Adipocyte (in vitro differentiated cells): ENCODE measurements around the gene KIF3B.
"Not testable (repeated sequence)": the region's sequence is repeated elsewhere in the genome, so short reads cannot be mapped to it uniquely, and the experiment has no call there.

ENCODE experiments used
- DNase-seq: peaks from one replicate; pipeline ENCODE4 v3.0.0-alpha.2; 2015; ENCODE audit warnings: low read depth
- H3K27me3 ChIP-seq: replicated peaks from 2 replicates; pipeline ENCODE4 v1.7.0; 2013; ENCODE audit warnings: mild to moderate bottlenecking, low read length, moderate library complexity; ENCODE audit not compliant: control insufficient read depth, insufficient read depth
- H3K36me3 ChIP-seq: 2 replicates; pipeline ENCODE4 v1.7.0; 2013; ENCODE audit warnings: low read length, mild to moderate bottlenecking, moderate library complexity; ENCODE audit not compliant: control insufficient read depth, insufficient read depth, severe bottlenecking
- H3K4me1 ChIP-seq: 2 replicates; pipeline ENCODE4 v1.7.0; 2013; ENCODE audit warnings: mild to moderate bottlenecking, low read length, moderate library complexity; ENCODE audit not compliant: control insufficient read depth, insufficient read depth
- H3K4me3 ChIP-seq: 2 replicates; pipeline ENCODE4 v1.7.0; 2013; ENCODE audit warnings: mild to moderate bottlenecking, low read length, moderate library complexity
- H3K9ac ChIP-seq: 2 replicates; pipeline ENCODE4 v1.7.0; 2013; ENCODE audit warnings: mild to moderate bottlenecking, low read length, moderate library complexity
- H3K9me3 ChIP-seq: 2 replicates; pipeline ENCODE4 v1.7.0; 2013; ENCODE audit warnings: mild to moderate bottlenecking, low read length, moderate library complexity; ENCODE audit not compliant: control insufficient read depth

Gene KIF3B

DNA sequence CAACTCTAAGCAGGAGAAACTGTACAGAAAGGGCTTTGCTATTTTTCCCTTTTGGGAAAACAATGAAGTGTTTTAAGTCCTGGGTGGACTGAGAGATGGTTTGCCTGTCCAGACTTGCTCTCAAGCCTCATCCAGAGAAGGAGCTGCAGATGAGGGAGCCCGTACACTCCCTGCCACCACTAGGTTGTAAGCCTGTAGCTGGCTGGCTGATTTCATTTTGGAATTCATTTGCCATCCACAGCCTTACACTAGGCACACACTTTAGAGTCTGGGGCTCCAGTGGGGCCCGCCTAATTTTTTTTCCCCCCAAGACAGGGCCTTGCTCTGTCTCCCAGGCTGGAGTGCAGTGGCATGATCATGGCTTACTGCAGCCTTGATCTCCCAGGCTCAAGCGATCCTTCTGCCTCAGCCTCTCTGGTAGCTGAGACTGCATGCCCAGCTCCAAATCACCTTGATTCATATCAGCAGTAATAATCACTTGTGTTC lies 41.4 kb upstream of the KIF3B start:
- Histone ChIP-seq H3K27me3 (no peaks in the 10 kb centered on the region), H3K9ac (no peak overlapping the region), H3K36me3 (peaks cover 52% of the 10 kb centered on the region), H3K4me1 (no peaks in the 10 kb centered on the region), H3K9me3 (no peaks in the 10 kb centered on the region), H3K4me3 (no peak overlapping the region)
- DNase-seq = no peak

DNA sequence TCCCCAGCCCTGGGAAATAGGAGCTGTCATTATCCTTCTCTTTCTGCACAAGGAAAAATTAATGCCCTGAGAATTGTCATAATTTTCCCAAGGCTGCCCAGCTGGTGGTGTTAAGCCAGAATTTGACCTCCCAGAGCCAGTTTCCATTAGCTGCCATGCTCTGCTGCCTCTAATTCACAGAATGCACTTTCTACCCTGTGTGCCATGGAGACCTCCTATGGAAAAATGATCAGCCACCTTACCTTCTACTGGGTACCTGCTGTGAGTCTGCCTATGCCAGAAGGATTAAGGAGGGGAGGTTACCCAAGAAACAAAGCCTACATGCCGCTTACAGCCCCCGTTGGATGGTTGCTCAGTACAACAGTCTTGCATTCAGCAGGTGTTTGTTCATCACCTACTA lies 40.6 kb upstream of the KIF3B start:
- peaks cover 44% of the 10 kb centered on the region for H3K36me3 ChIP-seq
- no peak overlapping the region for H3K4me3 ChIP-seq
- H3K9me3 ChIP-seq = no peaks in the 10 kb centered on the region
- no peak overlapping the region for H3K9ac ChIP-seq
- no peaks in the 10 kb centered on the region for H3K4me1 ChIP-seq
- no peaks in the 10 kb centered on the region for H3K27me3 ChIP-seq
- DNase-seq = no peak

DNA sequence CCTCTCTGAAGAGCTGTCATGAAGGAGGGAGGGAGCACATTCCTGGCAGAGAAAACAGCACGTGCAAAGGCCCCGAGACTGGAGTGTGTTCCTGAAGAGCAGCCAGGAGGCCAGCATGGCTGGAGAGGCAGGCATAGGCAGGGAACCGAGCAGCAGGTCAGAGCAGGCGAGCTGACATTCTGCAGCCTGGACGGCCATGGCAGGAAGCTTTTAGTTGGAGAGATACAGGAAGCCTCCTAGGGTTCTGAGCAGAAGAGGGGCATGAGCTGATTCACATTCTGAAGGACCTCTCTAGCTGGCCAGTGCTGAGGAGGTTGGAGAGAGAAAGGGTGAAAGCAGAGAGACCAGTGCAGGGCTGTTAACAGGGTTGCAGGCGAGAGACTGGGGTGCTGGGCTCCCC lies 40.0 kb upstream of the KIF3B start:
- H3K9me3 ChIP-seq = no peaks in the 10 kb centered on the region
- H3K27me3 ChIP-seq = no peaks in the 10 kb centered on the region
- no peak overlapping the region for H3K4me3 ChIP-seq
- DNase-seq = no peak
- H3K4me1 ChIP-seq = no peaks in the 10 kb centered on the region
- peaks cover 38% of the 10 kb centered on the region for H3K36me3 ChIP-seq
- no peak overlapping the region for H3K9ac ChIP-seq

DNA sequence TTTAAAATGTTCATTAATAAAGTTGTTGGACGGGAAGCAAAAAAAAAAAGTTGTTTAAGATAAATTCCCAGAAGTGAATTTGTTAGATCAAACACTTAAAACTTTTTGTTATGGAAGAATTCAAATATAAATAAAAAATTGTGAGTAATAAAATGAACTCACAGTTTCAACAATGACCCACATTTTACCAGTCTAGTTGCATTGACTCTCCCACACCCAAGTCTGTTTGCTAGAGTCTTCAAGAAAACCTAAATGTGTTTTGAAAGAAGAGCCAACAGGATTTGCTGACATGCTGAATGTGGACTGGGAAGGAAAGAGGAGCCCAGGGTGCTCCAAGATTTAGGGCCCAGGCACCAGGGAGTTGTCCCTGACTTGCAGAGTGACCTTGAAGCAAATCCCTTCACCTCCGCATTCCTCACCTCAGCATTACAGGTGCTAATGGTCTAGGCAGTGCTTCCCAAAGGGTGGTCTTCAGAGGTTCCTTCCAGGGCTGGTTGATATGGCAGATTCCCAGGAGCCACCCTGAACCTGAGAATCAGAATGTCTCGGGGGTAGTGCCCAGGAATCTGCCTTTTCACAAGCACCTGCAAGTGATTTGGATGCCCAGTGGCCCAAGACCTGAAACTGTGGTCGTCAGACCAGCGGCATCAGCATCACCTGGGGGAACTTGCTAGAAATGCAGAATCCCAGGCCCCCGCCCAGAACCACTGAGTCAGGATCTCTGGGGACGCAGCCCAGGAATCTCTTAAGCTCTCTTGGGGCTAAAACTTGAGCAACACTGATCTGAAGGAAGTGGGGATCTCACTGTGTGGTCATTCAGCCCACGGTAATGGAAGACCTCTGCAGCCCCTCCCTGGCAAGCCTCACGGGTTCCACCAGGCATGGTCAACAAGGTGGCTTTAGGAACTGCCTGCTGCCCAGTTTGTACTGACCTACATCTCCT lies 38.7 kb upstream of the KIF3B start:
- Histone ChIP-seq H3K4me3 (no peak overlapping the region), H3K36me3 (peaks cover 27% of the 10 kb centered on the region), H3K9me3 (no peaks in the 10 kb centered on the region), H3K27me3 (no peaks in the 10 kb centered on the region), H3K9ac (no peak overlapping the region), H3K4me1 (peaks cover 2% of the 10 kb centered on the region)
- no peak for DNase-seq

DNA sequence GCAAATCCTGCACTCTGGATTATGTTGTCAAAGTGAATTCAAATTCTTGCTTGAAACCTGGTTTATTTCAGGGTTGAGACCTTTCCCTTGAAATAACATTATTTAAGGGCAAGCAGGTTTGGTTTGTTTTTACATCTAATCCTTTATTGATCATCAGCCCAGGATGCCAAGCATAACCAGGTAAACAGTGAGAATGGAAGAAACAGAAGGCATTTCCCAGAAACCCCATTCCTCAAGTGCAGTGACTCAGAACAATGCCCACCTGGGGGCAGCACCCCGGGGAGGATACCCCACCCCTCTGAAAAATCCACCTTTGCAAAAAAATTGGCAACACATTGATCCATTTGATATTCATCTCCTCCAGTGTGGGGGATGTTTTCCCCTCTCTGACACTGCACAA lies 37.2 kb upstream of the KIF3B start:
- H3K36me3 ChIP-seq = peaks cover 14% of the 10 kb centered on the region
- peaks cover 13% of the 10 kb centered on the region for H3K4me1 ChIP-seq
- no peaks in the 10 kb centered on the region for H3K9me3 ChIP-seq
- no peak overlapping the region for H3K4me3 ChIP-seq
- no peaks in the 10 kb centered on the region for H3K27me3 ChIP-seq
- no peak overlapping the region for H3K9ac ChIP-seq
- no peak for DNase-seq

DNA sequence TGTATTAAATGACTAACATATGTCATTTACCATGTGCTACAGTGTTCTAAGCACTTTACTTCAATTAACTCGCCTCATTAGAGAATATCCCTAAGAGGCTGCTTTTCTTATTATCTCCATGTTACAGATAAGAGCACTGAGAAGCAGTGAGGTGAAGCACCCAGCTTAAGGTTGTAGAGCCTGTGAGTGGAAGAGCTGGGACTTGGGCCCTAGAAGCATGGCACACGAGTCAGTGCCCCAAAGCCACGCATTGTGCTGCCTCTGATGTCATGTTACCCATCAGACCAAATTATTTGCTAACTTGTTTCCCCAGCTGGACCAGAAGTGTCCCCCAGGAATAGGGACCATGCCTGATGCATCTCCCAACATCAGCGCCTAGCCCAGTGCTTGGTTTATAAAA lies 35.6 kb upstream of the KIF3B start:
- Histone ChIP-seq H3K9me3 (no peaks in the 10 kb centered on the region), H3K9ac (no peak overlapping the region), H3K4me3 (no peak overlapping the region), H3K27me3 (no peaks in the 10 kb centered on the region), H3K4me1 (peaks cover 13% of the 10 kb centered on the region), H3K36me3 (no peaks in the 10 kb centered on the region)
- DNase-seq = no peak

DNA sequence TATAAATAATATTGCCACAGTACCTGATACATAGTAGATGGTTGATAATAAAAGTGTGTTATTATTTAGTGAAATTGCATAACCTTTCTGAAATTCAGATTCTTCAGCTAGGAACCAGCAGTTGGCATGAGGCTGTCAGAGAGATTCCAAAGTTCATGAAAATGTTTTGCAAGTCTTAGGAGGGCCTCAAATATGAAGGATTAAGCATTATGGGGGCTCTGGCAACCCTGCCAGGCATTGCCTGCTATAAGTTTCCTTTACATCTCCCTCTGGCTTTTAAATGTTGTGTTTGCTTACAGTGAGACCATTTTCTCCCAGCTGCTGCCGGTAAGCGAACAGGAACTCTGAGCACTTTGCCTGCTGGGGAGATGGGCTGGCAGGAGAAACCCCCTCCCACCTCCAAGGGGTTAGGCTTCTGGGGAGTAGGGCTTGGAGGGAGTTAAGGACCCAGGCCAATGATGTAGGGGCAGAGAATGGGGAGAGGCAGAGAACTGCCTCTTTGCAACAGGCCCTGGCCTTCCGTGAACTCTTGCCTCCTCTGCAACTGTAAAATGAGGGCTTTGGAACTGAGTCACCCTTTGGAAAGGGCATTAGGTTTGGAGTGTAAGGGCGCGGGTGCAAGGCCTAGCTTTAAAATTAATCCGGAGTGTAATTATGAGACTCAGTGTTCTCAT lies 33.2 kb upstream of the KIF3B start:
- DNase-seq = no peak
- peaks cover 13% of the 10 kb centered on the region for H3K4me1 ChIP-seq

DNA sequence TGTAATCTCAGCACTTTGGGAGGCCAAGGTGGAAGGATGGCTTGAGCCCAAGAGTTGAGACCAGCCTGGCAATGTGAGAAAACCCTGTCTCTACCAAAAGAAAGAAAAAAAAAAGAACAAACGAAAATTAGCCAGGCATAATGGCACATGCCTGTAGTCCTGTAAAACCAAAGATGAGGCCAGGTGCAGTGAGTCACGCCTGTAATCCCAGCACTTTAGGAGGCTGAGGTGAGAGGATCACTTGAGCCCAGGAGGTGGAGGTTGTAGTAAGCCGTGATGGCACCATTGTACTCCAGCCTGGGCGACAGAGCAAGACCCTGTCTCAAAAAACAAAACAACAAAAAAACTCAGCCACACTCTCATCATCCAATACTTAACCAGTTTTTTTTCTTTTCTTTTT lies 32.5 kb upstream of the KIF3B start:
- Histone ChIP-seq H3K9ac (no peak overlapping the region), H3K9me3 (no peaks in the 10 kb centered on the region)
- DNase-seq = no peak

More for the DNA sequence above, 33.2 kb upstream of the KIF3B start:
- H3K9ac ChIP-seq = peak overlapping the region; percentile 40
- H3K27me3 ChIP-seq = no peaks in the 10 kb centered on the region
- peak overlapping the region; percentile 10 for H3K4me3 ChIP-seq
- H3K9me3 ChIP-seq = no peaks in the 10 kb centered on the region
- no peaks in the 10 kb centered on the region for H3K36me3 ChIP-seq

DNA sequence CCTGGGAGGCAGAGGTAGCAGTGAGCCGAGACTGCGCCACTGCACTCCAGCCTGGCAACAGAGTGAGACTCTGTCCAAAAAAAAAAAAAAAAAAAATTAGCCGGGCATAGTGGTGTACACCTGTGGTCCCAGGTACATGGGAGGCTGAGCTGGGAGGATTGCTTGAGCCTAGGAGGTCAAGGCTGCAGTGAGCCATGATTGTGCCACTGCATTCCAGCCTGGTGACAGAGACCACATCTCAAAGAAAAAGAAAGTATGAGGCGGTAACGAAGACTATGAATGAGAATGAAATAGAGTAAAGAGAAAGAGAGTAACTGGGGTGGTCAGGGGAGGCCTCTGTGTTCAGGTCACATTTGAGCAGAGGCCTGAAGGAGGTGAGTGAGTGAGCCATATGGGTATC lies 31.2 kb upstream of the KIF3B start:
- peaks cover 13% of the 10 kb centered on the region for H3K4me1 ChIP-seq
- not testable (repeated sequence) for H3K27me3 ChIP-seq, H3K9me3 ChIP-seq, H3K36me3 ChIP-seq, H3K4me3 ChIP-seq, DNase-seq, H3K9ac ChIP-seq

More for the DNA sequence above, 32.5 kb upstream of the KIF3B start:
- peaks cover 13% of the 10 kb centered on the region for H3K4me1 ChIP-seq
- no peak overlapping the region for H3K4me3 ChIP-seq
- H3K27me3 ChIP-seq = no peaks in the 10 kb centered on the region
- no peaks in the 10 kb centered on the region for H3K36me3 ChIP-seq

DNA sequence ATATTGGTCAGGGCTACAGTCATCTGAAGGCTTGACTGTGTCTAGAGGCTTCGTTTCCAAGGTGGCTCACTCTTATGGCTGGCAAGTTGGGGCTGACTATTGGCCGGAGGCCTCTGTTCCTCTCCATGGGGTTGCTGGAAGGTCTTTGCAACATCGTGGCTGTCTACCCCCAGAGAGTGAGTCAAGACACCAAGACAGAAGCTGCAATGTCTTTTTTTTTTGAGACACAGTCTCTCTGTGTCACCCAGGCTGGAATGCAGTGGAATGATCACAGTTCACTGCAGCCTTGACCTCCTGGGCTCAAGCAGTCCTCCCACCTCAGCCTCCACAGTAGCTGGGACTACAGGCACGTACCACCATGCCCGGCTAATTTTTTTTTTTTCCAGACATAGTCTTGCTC lies 29.4 kb upstream of the KIF3B start:
- no peak overlapping the region for H3K4me3 ChIP-seq
- peaks cover 13% of the 10 kb centered on the region for H3K4me1 ChIP-seq
- no peaks in the 10 kb centered on the region for H3K9me3 ChIP-seq
- DNase-seq = no peak
- no peaks in the 10 kb centered on the region for H3K27me3 ChIP-seq
- H3K9ac ChIP-seq = no peak overlapping the region
- H3K36me3 ChIP-seq = no peaks in the 10 kb centered on the region

DNA sequence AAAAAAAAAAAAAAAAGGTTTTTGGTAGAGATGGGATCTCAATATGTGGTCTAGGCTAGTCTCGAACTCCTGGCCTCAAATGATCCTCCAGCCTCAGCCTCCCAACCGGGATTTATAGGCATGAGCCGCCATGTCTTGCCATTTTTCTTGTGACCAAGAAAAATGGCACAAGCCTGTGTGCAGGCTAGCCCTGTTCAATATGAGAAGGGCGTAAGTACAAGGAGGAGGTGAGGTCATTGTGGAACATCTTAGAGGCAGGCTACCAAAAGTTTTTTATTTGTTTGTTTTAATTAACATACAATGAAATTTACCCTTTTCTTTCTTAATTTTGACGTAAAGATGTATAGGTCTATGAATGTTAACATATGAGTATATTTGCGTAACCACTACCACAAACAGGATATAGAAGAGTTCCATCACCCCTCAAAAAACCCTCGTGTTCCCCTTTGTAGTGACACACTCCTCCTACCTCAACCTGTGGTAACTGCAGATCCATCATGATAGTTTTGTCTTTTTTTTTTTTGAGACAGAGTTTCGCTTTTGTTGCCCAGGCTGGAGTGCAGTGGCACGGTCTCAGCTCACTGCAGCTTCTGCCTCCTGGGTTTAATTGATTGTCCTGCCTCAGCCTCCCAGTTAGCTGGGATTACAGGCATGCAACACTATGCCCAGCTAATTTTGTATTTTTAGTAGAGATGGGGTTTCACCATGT lies 28.3 kb upstream of the KIF3B start:
- no peak for DNase-seq
- H3K4me3 ChIP-seq = no peak overlapping the region
- no peaks in the 10 kb centered on the region for H3K27me3 ChIP-seq
- H3K9me3 ChIP-seq = no peaks in the 10 kb centered on the region
- H3K9ac ChIP-seq = no peak overlapping the region
- H3K36me3 ChIP-seq = no peaks in the 10 kb centered on the region
- H3K4me1 ChIP-seq = peaks cover 6% of the 10 kb centered on the region
